ENCODE data around the gene AIG1.

- TF ChIP-seq CTCF (conservative IDR thresholded peaks at IDR 0.05; ENCODE audit: low read depth, low read length) (no peak), ELK1 (IDR thresholded peaks at IDR 0.05; ENCODE audit: borderline replicate concordance, low read depth, low read length) (no peak), FOS (IDR thresholded peaks at IDR 0.05; ENCODE audit: low read depth, low read length) (no peak), POLR2A (IDR thresholded peaks at IDR 0.05; ENCODE audit: low read depth, low read length) (no peak), BHLHE40 (IDR thresholded peaks at IDR 0.05; ENCODE audit: low read depth, low read length) (no peak), CHD1 (IDR thresholded peaks at IDR 0.05; ENCODE audit: low read depth, low read length) (no peak), RCOR1 (IDR thresholded peaks at IDR 0.05; ENCODE audit: insufficient replicate concordance, low read length) (no peak), RFX5 (IDR thresholded peaks at IDR 0.05; ENCODE audit: low read depth, low read length) (no peak), USF2 (IDR thresholded peaks at IDR 0.05; ENCODE audit: low read depth, low read length) (no peak)
Observed at GRCh38 chr6:143193571-143194094, 132.9 kb downstream of the AIG1 start.
